Right renal cortex interstitium (tissue), 3 donors: Measurements from ENCODE around the gene AEN. TPM values are rescaled to one million over a fixed set of nuclear protein-coding genes. Genes with fewer than 3 reads are reported as not detected.

Experiments
- DNase-seq, 3 donors: peaks; one replicate each; pipeline ENCODE4 v3.0.0-alpha.2; 2013; ENCODE audit warnings: low read depth in 3 of 3, low spot score in 2 of 3
- polyA plus RNA-seq, 3 donors: library from polyadenylated mRNA; unstranded; fragments of 120-200 nt; gene quantifications; one replicate each; pipeline ENCODE4 v1.2.1, GENCODE V29; 2013; ENCODE audit not compliant: insufficient read length in 3 of 3

The AEN gene
- polyA plus RNA-seq: 1 to 10 TPM; 5.8 to 6.3 (median 6.1) TPM

- DNase-seq: peak; percentile 81 to 87 (median 85)
Observed at GRCh38 chr15:88620995-88621772, at the start of gene AEN. TSS of gene AEN (plus strand) at chr15:88621340. CDS start at chr15:88626210, 4,870 bp downstream.

- no peak for DNase-seq
Observed at GRCh38 chr15:88571852-88572259, 49.3 kb upstream of the AEN start.

- no peak for DNase-seq
Observed at GRCh38 chr15:88574077-88574476, 47.1 kb upstream of the AEN start.

GRCh38 chr15:88574655-88575054 lies 46.5 kb upstream of the AEN start:
- no peak for DNase-seq

GRCh38 chr15:88579322-88579721 lies 41.8 kb upstream of the AEN start:
- no peak for DNase-seq

- DNase-seq: no peak
Observed at GRCh38 chr15:88580532-88580931, 40.6 kb upstream of the AEN start.

GRCh38 chr15:88586401-88587162 lies 34.6 kb upstream of the AEN start:
- no peak for DNase-seq

- DNase-seq: no peak
Observed at GRCh38 chr15:88590759-88591158, 30.4 kb upstream of the AEN start.

- DNase-seq: no peak
Observed at GRCh38 chr15:88591384-88591783, 29.8 kb upstream of the AEN start.

GRCh38 chr15:88603885-88604284 lies 17.3 kb upstream of the AEN start:
- no peak for DNase-seq

GRCh38 chr15:88604381-88605188 lies 16.6 kb upstream of the AEN start:
- no peak for DNase-seq

- DNase-seq: peak in 1 of 3 donors; percentile 61
Observed at GRCh38 chr15:88605189-88606069, 15.7 kb upstream of the AEN start.

- DNase-seq: no peak
Observed at GRCh38 chr15:88606070-88606794, 14.9 kb upstream of the AEN start.

- DNase-seq: no peak
Observed at GRCh38 chr15:88607951-88608350, 13.2 kb upstream of the AEN start.

GRCh38 chr15:88608607-88609181 lies 12.4 kb upstream of the AEN start:
- DNase-seq: no peak

- no peak for DNase-seq
Observed at GRCh38 chr15:88609344-88610090, 11.6 kb upstream of the AEN start.

GRCh38 chr15:88610701-88611231 lies 10.4 kb upstream of the AEN start:
- no peak for DNase-seq

- no peak for DNase-seq
Observed at GRCh38 chr15:88612186-88612796, 8.8 kb upstream of the AEN start.
